Panc1 (cell line): ENCODE results near the gene TRPM6. TPM values are rescaled to one million over a fixed set of nuclear protein-coding genes. Genes with fewer than 3 reads are reported as not detected.

ENCODE experiments used
- ATAC-seq: fragments of 200-7000 bp; cut with Tn5 transposase; 2 replicates; pipeline ENCODE4 v1.9.1; 2020; ENCODE audit warnings: mild to moderate bottlenecking, moderate library complexity
- BruUV-seq: library from RNA; stranded (reverse); fragments of 400-500 nt; replicated peaks from 2 replicates; lab custom pipeline; 2021; lab: Mats Ljungman, UMichigan
- CTCF ChIA-PET: fragments of 300-600 bp; sonication (Branson Sonifier 250); formaldehyde crosslinking; loops from one replicate; lab custom pipeline; 2022; ENCODE audit warnings: antibody characterized with exemption; lab: Charles Lee
- POLR2A ChIA-PET: fragments of 300-600 bp; sonication (Branson Sonifier 250); formaldehyde crosslinking; loops from one replicate; lab custom pipeline; 2022; ENCODE audit warnings: antibody characterized with exemption; lab: Charles Lee
- DNase-seq: peaks from one replicate; pipeline ENCODE4 v3.0.0-alpha.2; 2010; ENCODE audit warnings: low read depth, low spot score
- H3K27ac ChIP-seq: 2 replicates; pipeline ENCODE4 v1.5.1; 2011; ENCODE audit warnings: mild to moderate bottlenecking, low read length, inconsistent platforms
- H3K27me3 ChIP-seq: fragments of 200-500 bp; sonication (Bioruptor generic); 2 replicates; pipeline ENCODE4 v1.6.0; 2014; ENCODE audit warnings: low read length, inconsistent platforms; ENCODE audit not compliant: control insufficient read depth, insufficient read depth
- H3K36me3 ChIP-seq: fragments of 200-500 bp; sonication (Bioruptor generic); 2 replicates; pipeline ENCODE4 v1.5.1; 2014; ENCODE audit warnings: inconsistent platforms, mild to moderate bottlenecking, low read length, moderate library complexity; ENCODE audit not compliant: control insufficient read depth, insufficient read depth
- H3K4me1 ChIP-seq: 2 replicates; pipeline ENCODE4 v1.5.1; 2011; ENCODE audit warnings: inconsistent platforms, mild to moderate bottlenecking, low read length, moderate library complexity; ENCODE audit not compliant: control insufficient read depth, insufficient read depth
- H3K4me3 ChIP-seq, 2 experiments: 2 replicates each; pipeline ENCODE4 v1.5.1; 2011 to 2012; ENCODE audit warnings: low read depth in 2 of 2, low read length in 2 of 2, mild to moderate bottlenecking in 2 of 2, inconsistent platforms in 1 of 2, moderate library complexity in 1 of 2
- H3K9me3 ChIP-seq: fragments of 200-500 bp; sonication (Bioruptor generic); 2 replicates; pipeline ENCODE4 v1.5.1; 2014; ENCODE audit warnings: low read depth, mild to moderate bottlenecking, inconsistent platforms, low read length, moderate library complexity; ENCODE audit not compliant: control insufficient read depth, insufficient read depth
- POLR2AphosphoS5 ChIP-seq: IDR thresholded peaks from 2 replicates; pipeline ENCODE4 v1.6.1; 2012; ENCODE audit warnings: mild to moderate bottlenecking, low read depth, low read length, moderate library complexity
- SIN3A ChIP-seq: IDR thresholded peaks from 2 replicates; pipeline ENCODE4 v1.6.1; 2012; ENCODE audit warnings: low read depth, mild to moderate bottlenecking, low read length, moderate library complexity, borderline replicate concordance; ENCODE audit not compliant: insufficient read depth
- TCF7L2 ChIP-seq: IDR thresholded peaks from 2 replicates; pipeline ENCODE4 v1.6.1; 2011; ENCODE audit warnings: mild to moderate bottlenecking, low read depth, low read length, inconsistent platforms
- in situ Hi-C: cut with HindIII; loops from 2 replicates; pipeline ENCODE4 v1.10.0; 2016; ENCODE audit warnings: low sequenced_read_pairs, low pct_unique_long_range_greater_than_20kb
- intact Hi-C: fragments of 100-400 bp; cut with micrococcal nuclease; formaldehyde crosslinking; loops from one replicate; pipeline ENCODE4 v1.10.0; 2022; ENCODE audit not compliant: unreplicated experiment
- total RNA-seq: library from RNA; stranded (reverse); gene quantifications from one replicate; pipeline ENCODE4 v1.2.1, GENCODE V29; 2021; ENCODE audit not compliant: unreplicated experiment
- TF ChIP-seq, protein P1 (sequence below), 2 experiments: IDR thresholded peaks; 2 replicates each; pipeline ENCODE4 v1.6.1; 2011 to 2012; ENCODE audit warnings: low read depth in 2 of 2, control low read depth in 1 of 2, low read length in 1 of 2, mild to moderate bottlenecking in 1 of 2, moderate library complexity in 1 of 2; ENCODE audit not compliant: insufficient read depth in 1 of 2
- TF ChIP-seq, protein P2 (sequence below): fragments of 450-650 bp; IDR thresholded peaks from 2 replicates; pipeline ENCODE4 v1.5.1; 2017; ENCODE audit warnings: mild to moderate bottlenecking

Gene TRPM6
- total RNA-seq, 1 experiment from 2014 or later: 0.05 TPM

DNA sequence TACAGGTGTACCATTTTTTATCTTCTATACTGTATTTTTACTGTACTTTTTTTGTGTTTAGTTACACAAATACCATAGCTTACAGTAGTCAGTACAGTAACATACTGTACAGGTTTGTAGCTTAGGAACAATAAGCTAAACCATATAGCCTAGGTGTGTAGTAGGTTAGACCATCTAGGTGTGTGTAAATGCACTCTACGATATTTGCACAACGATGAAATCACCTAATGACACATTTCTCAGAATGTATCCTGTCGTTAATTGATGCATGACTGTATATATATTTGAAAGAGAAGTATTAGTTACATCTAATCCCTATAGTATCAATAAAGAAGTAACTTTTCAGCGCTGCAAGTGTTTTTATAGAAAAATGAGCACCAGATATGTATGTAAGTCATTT, 138.8 kb downstream of the TRPM6 start:
- in situ Hi-C loops: no loop called here
- intact Hi-C loops: no loop called here
- CTCF ChIA-PET: no interaction called here

DNA sequence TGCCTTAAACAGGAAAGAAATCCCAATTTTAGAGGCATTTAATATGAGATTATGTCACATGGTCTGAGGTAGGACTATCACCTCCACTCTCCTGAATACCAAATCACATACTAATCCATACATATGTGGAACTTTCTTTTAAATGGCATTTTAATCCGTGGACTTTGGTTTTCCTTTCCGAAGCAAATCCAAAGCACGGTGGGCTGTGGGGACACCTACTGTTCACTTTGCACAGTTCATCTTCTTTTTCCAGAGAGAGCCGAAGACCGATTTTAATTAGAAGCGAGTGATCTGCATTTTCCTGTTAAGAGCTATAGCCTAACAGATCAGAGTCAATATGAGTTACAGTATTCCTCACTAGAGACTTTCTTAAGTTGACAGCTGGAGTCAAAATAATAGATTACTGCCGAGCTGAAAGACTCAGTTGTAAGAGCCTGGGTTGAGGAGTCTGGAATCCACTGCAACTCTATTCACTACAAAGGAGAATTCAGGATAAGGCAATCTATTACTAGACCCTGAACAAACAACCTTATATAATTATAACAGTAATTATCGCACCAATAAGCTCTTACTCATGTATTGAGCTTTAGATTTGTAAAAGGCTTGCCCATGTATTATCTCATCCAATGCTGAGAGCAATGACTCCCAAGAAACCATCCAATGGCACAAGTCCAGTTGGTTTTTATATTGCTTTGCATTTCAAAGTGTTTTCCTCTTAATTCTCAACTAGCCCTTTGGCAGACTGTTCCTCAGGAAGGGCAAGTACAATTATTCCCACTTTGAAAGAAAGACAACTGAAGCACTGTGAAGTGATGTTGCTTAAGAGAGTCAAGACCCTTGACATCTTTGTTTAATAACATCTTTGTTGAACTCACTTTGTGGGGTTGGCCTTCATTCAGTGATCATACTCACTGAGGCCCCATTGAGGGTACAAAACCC, 144.7 kb downstream of the TRPM6 start:
- ChIA-PET CTCF (no interaction called here), POLR2A (no interaction called here)
- TF ChIP-seq, protein P1, sequence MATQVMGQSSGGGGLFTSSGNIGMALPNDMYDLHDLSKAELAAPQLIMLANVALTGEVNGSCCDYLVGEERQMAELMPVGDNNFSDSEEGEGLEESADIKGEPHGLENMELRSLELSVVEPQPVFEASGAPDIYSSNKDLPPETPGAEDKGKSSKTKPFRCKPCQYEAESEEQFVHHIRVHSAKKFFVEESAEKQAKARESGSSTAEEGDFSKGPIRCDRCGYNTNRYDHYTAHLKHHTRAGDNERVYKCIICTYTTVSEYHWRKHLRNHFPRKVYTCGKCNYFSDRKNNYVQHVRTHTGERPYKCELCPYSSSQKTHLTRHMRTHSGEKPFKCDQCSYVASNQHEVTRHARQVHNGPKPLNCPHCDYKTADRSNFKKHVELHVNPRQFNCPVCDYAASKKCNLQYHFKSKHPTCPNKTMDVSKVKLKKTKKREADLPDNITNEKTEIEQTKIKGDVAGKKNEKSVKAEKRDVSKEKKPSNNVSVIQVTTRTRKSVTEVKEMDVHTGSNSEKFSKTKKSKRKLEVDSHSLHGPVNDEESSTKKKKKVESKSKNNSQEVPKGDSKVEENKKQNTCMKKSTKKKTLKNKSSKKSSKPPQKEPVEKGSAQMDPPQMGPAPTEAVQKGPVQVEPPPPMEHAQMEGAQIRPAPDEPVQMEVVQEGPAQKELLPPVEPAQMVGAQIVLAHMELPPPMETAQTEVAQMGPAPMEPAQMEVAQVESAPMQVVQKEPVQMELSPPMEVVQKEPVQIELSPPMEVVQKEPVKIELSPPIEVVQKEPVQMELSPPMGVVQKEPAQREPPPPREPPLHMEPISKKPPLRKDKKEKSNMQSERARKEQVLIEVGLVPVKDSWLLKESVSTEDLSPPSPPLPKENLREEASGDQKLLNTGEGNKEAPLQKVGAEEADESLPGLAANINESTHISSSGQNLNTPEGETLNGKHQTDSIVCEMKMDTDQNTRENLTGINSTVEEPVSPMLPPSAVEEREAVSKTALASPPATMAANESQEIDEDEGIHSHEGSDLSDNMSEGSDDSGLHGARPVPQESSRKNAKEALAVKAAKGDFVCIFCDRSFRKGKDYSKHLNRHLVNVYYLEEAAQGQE (IDR thresholded peaks at IDR 0.05; ENCODE audit: insufficient read depth in 1 of 2, low read depth in 2 of 2, low read length in 1 of 2): no peak
- TF ChIP-seq, protein P2, sequence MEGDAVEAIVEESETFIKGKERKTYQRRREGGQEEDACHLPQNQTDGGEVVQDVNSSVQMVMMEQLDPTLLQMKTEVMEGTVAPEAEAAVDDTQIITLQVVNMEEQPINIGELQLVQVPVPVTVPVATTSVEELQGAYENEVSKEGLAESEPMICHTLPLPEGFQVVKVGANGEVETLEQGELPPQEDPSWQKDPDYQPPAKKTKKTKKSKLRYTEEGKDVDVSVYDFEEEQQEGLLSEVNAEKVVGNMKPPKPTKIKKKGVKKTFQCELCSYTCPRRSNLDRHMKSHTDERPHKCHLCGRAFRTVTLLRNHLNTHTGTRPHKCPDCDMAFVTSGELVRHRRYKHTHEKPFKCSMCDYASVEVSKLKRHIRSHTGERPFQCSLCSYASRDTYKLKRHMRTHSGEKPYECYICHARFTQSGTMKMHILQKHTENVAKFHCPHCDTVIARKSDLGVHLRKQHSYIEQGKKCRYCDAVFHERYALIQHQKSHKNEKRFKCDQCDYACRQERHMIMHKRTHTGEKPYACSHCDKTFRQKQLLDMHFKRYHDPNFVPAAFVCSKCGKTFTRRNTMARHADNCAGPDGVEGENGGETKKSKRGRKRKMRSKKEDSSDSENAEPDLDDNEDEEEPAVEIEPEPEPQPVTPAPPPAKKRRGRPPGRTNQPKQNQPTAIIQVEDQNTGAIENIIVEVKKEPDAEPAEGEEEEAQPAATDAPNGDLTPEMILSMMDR: peak; percentile 71
- H3K27ac ChIP-seq: no peak overlapping the region
- ATAC-seq: 0 out of 2 replicates have a peak, but pooled peaks have one; percentile 65
- intact Hi-C loops: loop anchor here (5.0 kb wide), 2 partner anchors 166 to 1061 kb away; no protein-coding TSS in a partner anchor
- H3K27me3 ChIP-seq: no peaks in the 10 kb centered on the region; the same call in 1 of the 2 replicates
- BruUV-seq: no TSS peak
- H3K9me3 ChIP-seq: no peaks in the 10 kb centered on the region
- no peak for DNase-seq
- H3K4me1 ChIP-seq: no peaks in the 10 kb centered on the region
- no peaks in the 10 kb centered on the region for H3K36me3 ChIP-seq
- in situ Hi-C loops: no loop called here
- H3K4me3 ChIP-seq: no peak overlapping the region

More for the DNA sequence above, 138.8 kb downstream of the TRPM6 start:
- H3K4me1 ChIP-seq: no peaks in the 10 kb centered on the region
- no peak for DNase-seq
- POLR2A ChIA-PET: no interaction called here
- no peaks in the 10 kb centered on the region for H3K36me3 ChIP-seq
- H3K4me3 ChIP-seq: no peak overlapping the region
- TF ChIP-seq, protein P1 (IDR thresholded peaks at IDR 0.05; ENCODE audit: insufficient read depth in 1 of 2, low read depth in 2 of 2, low read length in 1 of 2): no peak
- no peak for TF ChIP-seq POLR2AphosphoS5
- TF ChIP-seq, protein P2: no peak
- TF ChIP-seq TCF7L2: no peak
- no peak for TF ChIP-seq SIN3A
- H3K27me3 ChIP-seq: no peaks in the 10 kb centered on the region
- no TSS peak for BruUV-seq
- ATAC-seq: no peak
- no peak overlapping the region for H3K27ac ChIP-seq
- no peaks in the 10 kb centered on the region for H3K9me3 ChIP-seq
